NCI-H1417 (cell line): Measurements from ENCODE around the gene TNFAIP8L2.
"Not testable (repeated sequence)": the region's sequence is repeated elsewhere in the genome, so short reads cannot be mapped to it uniquely, and the experiment has no call there.

ENCODE experiments used
- DNase-seq, 3 experiments: peaks; one replicate each; lab custom pipeline; 2025; lab: John Stamatoyannopoulos, UW

The TNFAIP8L2 gene

DNA sequence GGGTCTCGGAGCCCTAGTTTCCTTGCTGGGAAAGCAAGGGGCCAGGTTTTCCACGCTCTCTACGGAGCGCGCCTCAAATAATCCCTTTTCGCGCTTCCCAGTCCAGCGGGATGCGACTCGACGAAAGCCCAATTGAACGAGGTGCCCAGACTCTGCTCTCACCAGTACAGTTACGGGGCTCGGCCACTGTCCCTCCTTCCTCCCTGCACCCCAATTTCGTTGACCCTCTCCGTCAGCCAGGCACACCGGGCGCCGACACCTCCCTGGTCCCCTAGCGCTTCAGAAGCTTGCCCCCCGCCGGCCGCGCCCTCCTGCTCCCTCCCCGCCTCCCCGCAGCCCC lies 10.4 kb upstream of the TNFAIP8L2 start:
- DNase-seq = peak in 2 of 3 experiments; percentile 62 to 64

GRCh38 chr1:151146412-151147131 lies 9.9 kb upstream of the TNFAIP8L2 start, which contains the start of gene SEMA6C:
SEMA6C (minus strand) TSS chr1:151146631; CDS start chr1:151142621, 4,010 bp downstream.
- DNase-seq = peak; percentile 94 to 99 (median 95)

GRCh38 chr1:151147132-151147503 lies 9.3 kb upstream of the TNFAIP8L2 start:
- DNase-seq = no peak

- DNase-seq = no peak
Observed at GRCh38 chr1:151147665-151148064, 8.8 kb upstream of the TNFAIP8L2 start.

DNA sequence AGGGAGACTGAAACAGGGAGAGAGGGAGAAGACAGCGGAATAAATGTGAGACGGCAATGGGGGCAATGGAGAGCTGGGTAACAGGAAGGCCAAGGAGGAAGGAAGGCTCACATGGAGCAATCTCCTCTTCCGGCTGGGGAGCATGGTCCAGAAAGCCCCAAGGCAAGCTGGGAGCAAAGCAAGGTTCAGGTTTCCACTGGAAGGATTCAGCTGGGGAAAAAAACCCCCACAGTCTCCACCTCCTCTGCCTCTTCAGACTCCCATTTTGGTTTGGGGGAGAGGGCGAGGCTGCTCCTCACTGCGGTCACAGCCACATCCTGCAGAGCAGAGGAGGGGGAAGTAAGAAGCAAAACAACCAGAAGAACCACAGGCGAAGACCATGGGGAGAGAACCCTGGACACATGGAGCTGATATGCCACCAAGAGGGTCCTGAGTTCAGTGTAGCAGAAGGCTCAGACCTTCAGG lies 650 bp downstream of the TNFAIP8L2 start:
- DNase-seq = no peak

GRCh38 chr1:151158326-151158725 lies 1.9 kb downstream of the TNFAIP8L2 start:
- DNase-seq = no peak

DNA sequence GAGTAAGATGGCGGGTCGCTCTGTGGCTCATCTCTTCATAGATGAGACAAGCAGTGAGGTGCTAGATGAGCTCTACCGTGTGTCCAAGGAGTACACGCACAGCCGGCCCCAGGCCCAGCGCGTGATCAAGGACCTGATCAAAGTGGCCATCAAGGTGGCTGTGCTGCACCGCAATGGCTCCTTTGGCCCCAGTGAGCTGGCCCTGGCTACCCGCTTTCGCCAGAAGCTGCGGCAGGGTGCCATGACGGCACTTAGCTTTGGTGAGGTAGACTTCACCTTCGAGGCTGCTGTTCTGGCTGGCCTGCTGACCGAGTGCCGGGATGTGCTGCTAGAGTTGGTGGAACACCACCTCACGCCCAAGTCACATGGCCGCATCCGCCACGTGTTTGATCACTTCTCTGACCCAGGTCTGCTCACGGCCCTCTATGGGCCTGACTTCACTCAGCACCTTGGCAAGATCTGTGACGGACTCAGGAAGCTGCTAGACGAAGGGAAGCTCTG lies 2.4 kb downstream of the TNFAIP8L2 start:
- no peak for DNase-seq

GRCh38 chr1:151159373-151159772 lies 2.9 kb downstream of the TNFAIP8L2 start:
- no peak for DNase-seq

GRCh38 chr1:151164732-151165280 lies 8.4 kb downstream of the TNFAIP8L2 start:
- DNase-seq = no peak

DNA sequence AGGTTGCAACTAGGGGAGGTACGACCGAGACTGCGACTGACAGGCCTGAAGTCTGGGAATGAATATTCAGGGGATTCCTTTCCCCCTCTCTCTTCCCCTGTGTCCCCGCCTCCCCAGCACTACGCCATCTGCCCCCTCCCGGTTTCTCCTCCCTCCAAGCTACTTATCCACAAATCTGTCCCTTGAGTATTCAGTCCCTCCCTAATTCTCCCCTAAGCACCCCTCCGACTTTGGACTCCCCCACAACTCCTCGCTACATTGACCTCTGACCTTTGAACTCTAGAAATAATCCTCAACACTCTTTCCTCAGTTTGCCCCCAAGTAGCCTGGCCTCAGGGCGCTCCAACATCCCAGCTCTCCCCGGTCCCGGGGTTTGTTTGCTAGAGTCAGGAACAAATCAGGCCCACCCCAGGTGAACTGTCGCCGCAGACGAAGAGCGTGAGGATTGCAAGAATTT lies 8.9 kb downstream of the TNFAIP8L2 start:
- peak in 1 of 3 experiments; percentile 71 for DNase-seq

DNA sequence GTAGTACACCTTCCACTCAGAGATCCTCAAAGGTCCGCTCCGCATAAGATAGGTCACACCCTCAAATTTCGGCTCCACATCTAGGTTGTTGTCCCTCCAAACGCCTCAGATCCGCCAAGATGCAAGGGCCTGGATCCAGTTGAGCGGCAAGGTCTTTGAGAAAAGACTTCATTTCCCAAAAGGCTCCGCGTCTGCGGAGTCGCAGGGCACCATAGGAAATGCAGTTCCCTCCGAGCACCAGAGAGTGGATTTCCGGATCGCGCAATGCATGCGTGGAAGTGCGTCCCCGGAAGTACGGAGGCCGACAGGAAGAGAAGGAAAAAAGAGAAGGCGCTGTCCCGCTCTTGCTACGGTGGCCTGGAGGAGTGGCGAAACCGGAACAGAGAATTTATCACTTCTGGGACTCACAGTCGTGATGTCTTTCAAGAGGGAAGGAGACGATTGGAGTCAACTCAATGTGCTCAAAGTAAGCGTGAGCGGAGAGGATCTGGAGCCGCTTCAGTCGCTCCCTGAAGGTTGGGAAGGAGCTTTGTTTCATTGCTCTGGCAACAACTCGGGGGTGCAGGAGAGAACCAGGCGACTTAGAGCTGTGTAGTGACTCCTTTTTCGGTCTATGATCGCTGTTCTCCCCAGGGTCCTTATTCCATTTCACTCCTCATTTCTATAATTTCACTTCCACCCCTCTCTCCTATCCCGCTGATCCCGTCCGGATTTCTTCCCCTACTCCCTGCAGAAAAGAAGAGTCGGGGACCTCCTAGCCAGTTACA lies 9.5 kb downstream of the TNFAIP8L2 start, which contains the start of the genes LYSMD1 and SCNM1:
Gene LYSMD1, minus strand, starts transcription at position 165 of the 767 bp plus-strand sequence. CDS start 644 bp downstream, outside the sequence.
Gene SCNM1, plus strand, starts transcription at position 407 of the 767 bp plus-strand sequence. Its CDS starts 9 bp downstream, at position 416.
- DNase-seq = peak; percentile 98 to 100 (median 99)

- DNase-seq = peak in 1 of 3 experiments; percentile 67
Observed at GRCh38 chr1:151166505-151166956, 10.1 kb downstream of the TNFAIP8L2 start.

GRCh38 chr1:151167116-151167515 lies 10.7 kb downstream of the TNFAIP8L2 start:
- no peak for DNase-seq

DNA sequence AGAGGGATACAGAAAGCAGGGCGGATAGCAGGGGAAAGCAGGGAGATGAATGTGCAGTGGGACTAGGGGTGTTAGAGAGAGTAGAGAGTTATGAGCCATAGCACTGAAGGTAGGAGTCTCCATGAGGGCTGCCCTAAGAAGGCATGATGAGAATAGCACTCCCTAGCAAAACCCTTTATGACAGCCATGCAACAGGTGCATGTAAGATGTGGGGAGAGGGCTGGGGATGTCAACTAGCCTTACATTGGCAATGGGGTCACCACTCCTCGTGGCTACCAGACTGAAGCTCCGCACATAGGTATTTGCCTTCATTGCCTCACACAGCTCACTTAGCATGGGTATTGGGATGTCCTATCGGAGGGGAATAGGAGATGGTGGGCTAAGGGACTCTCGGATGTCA lies 14.7 kb downstream of the TNFAIP8L2 start:
- DNase-seq = no peak

DNA sequence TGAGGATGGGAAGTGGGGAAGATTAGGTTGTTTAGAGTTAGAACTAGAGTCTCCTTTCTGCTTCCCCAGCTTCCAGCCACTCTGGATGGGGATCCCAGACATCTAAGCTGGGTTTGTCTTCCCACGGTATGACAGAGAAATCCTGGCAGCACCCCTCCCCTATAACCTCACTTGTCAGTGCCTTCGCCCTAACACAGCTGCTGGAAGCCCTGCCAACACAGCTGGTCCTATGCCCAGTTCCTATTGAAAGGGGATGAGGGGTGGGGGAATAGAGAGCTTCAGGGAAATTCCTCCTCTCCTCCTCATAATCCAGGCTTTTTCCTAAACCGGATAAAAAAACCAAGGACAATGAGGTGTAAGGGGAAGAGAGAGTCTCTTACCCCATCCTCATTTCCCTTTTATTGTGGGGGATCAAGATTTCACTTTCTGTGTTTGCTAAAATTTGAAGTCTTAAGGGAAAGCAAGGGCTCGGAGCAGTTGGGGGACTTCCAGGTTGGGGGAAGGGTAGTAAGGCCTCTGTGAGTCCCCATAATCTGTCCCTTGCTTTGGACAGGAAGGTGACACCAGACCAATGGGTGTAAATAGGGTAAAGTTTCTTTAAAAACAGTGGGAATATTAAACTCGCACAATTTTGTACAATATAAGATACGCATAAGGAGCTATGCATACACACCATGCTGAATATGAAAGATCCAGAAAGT lies 18.7 kb downstream of the TNFAIP8L2 start:
- no peak for DNase-seq

DNA sequence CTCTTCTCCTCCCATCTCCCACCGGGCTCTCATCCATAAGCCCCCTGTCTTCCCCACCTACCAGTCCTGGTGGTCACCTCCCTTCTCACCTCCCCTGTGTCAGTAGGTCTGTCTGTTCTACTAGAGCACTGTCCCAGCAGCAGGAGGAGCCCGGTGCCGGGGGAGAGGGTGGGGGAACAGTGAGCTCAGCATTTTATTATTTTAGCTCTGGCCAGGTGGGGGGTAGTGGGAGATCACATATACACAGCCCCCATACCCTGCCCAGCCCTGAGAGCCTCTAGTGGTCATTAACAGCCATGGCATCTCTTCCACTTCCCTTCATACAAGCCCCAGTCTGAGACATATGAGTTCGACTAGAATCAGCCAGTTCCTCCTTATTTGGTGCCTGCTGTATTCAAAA lies 19.4 kb downstream of the TNFAIP8L2 start, which contains the start of gene TMOD4:
Gene TMOD4, minus strand, starts transcription at position 119 of the 400 bp plus-strand sequence. CDS start 1,106 bp downstream, outside the sequence.
- DNase-seq = no peak

DNA sequence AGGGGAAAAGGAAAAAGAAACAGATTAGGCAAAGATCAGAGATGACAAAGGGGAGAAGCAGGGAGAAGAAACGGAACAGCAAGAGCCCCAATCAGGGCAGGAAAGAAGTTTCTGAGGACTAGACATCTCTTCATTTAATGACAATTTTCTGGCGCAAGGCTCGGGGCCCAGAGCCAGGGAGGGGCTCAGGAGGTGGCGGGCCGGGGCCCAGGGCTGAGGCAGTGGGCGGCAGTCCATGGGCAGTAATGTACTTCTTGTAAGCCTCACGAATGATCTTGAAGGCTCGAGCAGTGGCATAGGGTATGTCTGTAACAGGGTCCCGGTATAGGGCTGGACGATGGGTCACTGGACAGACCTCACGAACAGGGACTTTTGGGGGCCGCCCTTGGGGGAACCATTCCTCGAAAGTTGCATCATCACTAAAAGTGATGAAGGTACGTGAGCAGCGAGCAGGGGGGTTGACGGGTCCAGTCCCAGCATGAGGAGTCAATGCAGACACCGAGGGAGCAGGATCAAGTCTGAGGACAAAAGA lies 20.1 kb downstream of the TNFAIP8L2 start:
- no peak for DNase-seq

DNA sequence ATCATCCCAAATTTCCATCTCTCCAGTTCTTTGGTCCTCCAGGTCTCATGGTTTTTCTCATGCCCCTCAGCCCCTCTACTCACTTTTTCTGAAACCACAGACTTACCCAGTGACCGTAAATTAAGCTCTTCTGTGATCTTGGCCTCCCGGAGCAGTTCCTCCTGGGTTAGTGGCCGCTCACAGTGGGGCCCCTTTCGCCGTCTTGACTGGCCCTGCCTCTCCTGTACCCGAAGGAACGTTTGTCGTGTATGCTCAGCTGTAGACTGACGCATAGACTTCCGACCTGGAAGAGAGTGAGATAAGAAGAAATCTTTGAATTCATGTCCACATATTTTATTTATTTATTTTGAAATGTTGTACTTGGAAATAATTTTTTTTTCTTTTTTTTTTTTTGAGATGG lies 27.8 kb downstream of the TNFAIP8L2 start:
- no peak for DNase-seq

GRCh38 chr1:151187205-151187604 lies 30.8 kb downstream of the TNFAIP8L2 start:
- DNase-seq = no peak

DNA sequence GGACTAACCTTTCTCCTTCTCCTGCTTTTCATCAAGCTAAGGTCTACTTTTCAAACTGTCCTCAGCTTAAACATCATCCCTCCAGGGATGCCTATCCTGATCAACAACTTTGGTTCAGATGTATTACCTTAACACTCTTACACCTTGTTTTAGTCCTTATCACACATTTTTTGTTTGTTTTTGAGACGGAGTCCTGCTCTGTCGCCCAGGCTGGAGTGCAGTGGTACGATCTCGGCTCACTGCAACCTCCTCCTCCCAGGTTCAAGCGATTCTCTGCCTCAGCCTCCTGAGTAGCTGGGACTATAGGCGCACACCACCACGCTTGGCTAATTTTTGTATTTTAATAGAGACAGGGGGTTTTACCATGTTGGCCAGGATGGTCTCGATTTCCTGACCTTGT lies 32.2 kb downstream of the TNFAIP8L2 start:
- DNase-seq = not testable (repeated sequence)
